GM12875 (cell line): Measurements from ENCODE around the gene HIRA.
"Not testable (repeated sequence)": the region's sequence is repeated elsewhere in the genome, so short reads cannot be mapped to it uniquely, and the experiment has no call there.

Experiments
- H3K4me3 ChIP-seq: one replicate; pipeline ENCODE4 v1.5.1; 2011; ENCODE audit warnings: low read depth, low read length, control low read depth
- TF ChIP-seq, protein P1 (sequence below): IDR thresholded peaks from 2 replicates; pipeline ENCODE4 v1.5.1; 2011; ENCODE audit warnings: low read depth, mild to moderate bottlenecking, control low read depth, inconsistent platforms, low read length, moderate library complexity, borderline replicate concordance; ENCODE audit not compliant: insufficient read depth

Gene HIRA

DNA sequence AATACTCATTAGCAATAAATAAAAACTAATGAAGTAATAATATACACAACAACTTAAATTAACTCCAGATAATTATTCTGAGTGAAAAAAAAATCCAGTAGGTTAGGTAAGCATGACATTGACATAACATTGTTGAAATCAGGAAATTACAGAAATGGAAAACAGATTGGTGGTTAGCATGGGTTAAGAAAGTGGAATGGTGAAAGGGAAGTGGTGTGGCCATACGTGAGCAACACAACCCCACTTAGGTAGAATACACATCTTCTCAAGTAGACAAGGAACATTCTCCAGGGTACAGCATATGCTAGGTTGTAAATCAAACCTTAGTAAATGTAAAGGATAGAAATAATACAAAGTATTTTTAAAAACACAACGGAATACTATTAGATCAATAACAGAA is 109.8 kb downstream of the HIRA start:
- H3K4me3 ChIP-seq, result no peak overlapping the region
- TF ChIP-seq, protein P1, sequence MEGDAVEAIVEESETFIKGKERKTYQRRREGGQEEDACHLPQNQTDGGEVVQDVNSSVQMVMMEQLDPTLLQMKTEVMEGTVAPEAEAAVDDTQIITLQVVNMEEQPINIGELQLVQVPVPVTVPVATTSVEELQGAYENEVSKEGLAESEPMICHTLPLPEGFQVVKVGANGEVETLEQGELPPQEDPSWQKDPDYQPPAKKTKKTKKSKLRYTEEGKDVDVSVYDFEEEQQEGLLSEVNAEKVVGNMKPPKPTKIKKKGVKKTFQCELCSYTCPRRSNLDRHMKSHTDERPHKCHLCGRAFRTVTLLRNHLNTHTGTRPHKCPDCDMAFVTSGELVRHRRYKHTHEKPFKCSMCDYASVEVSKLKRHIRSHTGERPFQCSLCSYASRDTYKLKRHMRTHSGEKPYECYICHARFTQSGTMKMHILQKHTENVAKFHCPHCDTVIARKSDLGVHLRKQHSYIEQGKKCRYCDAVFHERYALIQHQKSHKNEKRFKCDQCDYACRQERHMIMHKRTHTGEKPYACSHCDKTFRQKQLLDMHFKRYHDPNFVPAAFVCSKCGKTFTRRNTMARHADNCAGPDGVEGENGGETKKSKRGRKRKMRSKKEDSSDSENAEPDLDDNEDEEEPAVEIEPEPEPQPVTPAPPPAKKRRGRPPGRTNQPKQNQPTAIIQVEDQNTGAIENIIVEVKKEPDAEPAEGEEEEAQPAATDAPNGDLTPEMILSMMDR, result no peak

DNA sequence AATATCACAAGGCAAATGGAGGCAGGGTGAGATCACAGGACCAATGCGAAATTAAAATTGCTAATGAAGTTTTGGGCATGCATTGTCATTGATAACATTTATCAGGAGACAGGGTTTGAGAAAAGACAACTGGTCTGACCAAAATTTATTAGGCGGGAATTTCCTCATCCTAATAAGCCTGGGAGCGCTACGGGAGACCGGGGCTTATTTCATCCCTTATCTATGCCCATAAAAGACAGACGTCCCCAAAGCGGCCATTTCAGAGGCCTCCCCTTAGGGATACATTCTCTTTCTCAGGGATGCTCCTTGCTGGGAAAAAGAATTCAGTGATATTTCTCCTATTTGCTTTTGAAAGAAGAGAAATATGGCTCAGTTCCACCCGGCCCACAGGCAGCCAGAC is 111.4 kb downstream of the HIRA start:
- not testable (repeated sequence) for H3K4me3 ChIP-seq

DNA sequence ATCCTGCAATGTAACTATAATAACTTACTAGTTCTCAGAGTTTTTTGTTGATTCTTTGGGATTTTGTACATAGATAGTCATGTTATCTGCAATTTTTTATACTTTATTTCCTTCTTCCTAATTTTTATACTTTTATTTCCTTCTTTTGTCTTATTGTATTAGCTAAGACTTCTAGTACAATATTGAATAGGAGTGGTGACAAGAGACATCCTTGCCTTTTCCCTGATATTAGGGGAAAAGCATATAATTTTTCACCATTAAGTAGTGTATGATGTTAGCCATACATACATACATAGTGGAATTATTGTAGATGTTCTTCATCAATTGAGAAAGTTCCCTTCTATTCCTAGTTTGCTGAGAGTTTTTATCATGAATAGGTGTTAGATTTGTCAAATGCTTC is 112.3 kb downstream of the HIRA start:
- H3K4me3 ChIP-seq, result no peak overlapping the region
- TF ChIP-seq, protein P1, result no peak

DNA sequence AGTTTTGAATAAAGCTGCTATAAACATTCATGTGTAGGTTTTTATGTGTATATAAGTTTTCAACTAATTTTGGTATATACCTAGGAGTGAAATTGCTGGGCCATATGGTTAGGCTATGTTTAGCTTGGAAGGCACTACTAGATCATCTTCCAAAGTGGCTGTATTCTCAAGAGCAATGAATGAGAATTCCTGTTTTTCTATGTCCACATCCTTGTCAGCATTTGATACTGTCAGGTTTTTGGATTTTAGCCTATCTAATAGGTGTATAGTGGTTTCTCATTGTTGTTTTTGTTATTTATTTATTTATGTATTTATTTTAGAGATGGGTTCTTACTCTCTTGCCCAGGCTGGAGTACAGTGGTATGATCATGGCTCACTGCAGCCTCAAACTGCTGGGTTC is 113.7 kb downstream of the HIRA start:
- H3K4me3 ChIP-seq, result no peak overlapping the region
- TF ChIP-seq, protein P1, result no peak

DNA sequence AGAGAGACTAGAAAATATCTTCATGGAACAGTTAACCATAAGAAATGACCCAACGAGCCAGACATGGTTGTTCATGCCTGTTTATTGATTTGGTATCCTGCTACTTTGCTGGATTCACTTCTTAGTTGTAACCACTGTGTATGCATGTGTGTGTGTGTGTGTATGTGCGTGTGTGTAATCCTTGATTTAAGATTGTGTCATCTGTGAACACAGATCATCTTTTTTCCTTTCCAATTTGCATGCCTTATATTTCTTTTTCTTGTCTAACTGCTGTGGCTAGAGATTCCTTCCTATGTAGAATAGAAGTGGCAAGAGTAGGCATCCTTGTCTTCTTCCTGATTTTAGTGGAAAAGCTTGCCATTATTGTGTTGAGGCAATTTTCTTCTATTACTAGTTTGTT is 123.7 kb downstream of the HIRA start:
- no peak overlapping the region for H3K4me3 ChIP-seq
- TF ChIP-seq, protein P1, result no peak

DNA sequence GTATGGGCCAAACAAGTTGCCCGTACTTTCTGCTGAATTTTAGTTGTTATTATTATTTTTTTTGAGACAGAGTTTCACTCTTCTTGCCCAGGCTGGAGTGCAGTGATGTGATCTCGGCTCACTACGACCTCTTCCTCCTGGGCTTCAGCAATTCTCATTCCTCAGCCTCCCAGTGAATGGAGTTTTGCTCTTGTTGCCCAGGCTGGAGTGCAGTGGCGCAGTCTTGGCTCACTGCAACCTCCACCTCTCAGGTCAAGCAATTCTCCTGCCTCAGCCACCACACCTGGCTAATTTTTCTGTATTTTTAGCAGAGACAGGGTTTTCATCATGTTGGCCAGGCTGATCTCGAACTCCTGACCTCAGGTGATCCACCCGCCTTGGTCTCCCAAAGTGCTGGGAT is 125.0 kb downstream of the HIRA start:
- not testable (repeated sequence) for H3K4me3 ChIP-seq

DNA sequence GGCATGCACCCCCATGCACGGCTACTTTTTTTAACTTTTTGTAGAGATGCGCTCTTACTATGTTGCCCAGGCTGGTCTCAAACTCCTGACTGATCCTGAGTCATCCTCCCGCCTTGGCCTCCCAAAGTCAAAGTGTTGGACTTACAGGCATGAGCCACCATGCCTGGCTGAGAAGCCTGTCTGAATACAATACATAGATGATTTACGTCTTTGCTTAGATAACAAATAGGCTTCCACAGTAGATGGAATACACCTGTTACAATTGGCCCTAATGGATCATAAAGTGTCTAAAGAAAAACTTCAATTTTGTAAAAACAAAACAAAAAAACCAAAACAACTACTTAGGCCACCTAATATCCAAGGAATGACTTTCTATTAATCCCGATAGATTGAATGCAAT is 127.0 kb downstream of the HIRA start:
- TF ChIP-seq, protein P1, result no peak
- no peak overlapping the region for H3K4me3 ChIP-seq

DNA sequence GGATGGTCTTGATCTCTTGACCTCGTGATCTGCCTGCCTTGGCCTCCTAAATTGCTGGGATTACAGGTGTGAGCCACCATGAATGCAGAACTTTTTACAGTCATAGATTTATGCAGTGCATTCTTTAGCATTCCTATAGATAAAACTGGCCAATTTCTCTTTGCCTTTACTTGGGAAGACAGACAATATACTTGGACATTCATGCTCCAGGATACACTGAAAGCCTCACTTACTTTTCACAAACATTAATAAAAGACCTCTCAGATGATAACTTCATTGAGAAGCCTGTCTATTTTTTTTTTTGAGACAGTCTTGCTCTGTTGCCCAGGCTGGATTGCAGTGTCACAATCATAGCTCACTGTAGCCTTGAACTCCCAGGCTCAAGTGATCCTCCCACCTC is 127.7 kb downstream of the HIRA start:
- H3K4me3 ChIP-seq, result no peak overlapping the region
- TF ChIP-seq, protein P1, result no peak

DNA sequence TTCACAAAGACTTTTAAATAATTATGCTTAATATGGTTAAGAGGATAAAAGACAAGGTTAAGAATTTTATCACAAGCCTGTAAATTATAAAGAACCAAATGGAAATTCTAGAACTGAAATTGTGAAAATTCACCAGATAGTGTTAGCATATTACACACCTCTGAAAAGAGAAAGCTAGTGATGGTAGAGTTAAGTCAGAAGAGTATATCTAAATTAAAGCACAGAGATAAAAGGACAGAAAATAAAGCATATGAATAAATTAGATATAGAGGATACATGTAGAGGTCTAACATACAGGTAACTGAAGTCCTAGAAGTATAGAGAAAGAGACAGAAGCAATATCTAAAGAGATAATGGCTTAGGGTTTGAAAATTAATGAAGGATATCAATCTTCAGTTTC is 135.8 kb downstream of the HIRA start:
- no peak overlapping the region for H3K4me3 ChIP-seq
- TF ChIP-seq, protein P1, result no peak
